Right ventricle myocardium inferior (tissue), 1 donor: ENCODE results near the gene FNDC11. TPM values are rescaled to one million over a fixed set of nuclear protein-coding genes. Genes with fewer than 3 reads are reported as not detected.
A peak's percentile ranks its signal among the peaks of the same experiment; 100 is the strongest.
"Not testable (repeated sequence)": the region's sequence is repeated elsewhere in the genome, so short reads cannot be mapped to it uniquely, and the experiment has no call there.

ENCODE experiments used
- ATAC-seq: fragments of 200-7000 bp; cut with Tn5 transposase; one replicate; pipeline ENCODE4 v1.9.1; 2020; ENCODE audit warnings: mild to moderate bottlenecking, moderate library complexity
- DNase-seq: peaks from one replicate; pipeline ENCODE4 v3.0.0; 2021; ENCODE audit errors: missing footprints
- intact Hi-C: fragments of 100-400 bp; cut with DNase I; formaldehyde crosslinking; loops from one replicate; pipeline ENCODE4 v1.11.0; 2022
- long read RNA-seq: library from polyadenylated mRNA; unstranded; transcript quantifications from one replicate; pipeline ENCODE4 v2.0.0, GENCODE V29; 2021
- total RNA-seq: library from RNA; stranded (reverse); fragmentation: NEBNext Ultra II Directional; extraction: Animal tissue kit (Norgen Biotek cat#: 25700); gene quantifications from one replicate; pipeline ENCODE4 v1.2.1, GENCODE V29; 2021
- donor health status: DM: no; HTN: yes; CAD: no; lungs with severe emphysema.

FNDC11 gene
- total RNA-seq, result 0.16 TPM
- long read RNA-seq, result 0 reads

GRCh38 chr20:63553933-63554290 is at the start of gene FNDC11:
Gene FNDC11, plus strand, starts transcription at chr20:63554159. Its CDS starts 1,505 bp downstream, at chr20:63555664.
- peak; percentile 49 for ATAC-seq
- intact Hi-C loops, result no loop called here

GRCh38 chr20:63504642-63505041 is 49.3 kb upstream of the FNDC11 start:
- DNase-seq, result no peak
- no peak for ATAC-seq

More at GRCh38 chr20:63553933-63554290, at the start of gene FNDC11:
- no peak for DNase-seq

GRCh38 chr20:63505281-63505680 is 48.7 kb upstream of the FNDC11 start:
- intact Hi-C loops, result no loop called here
- no peak for ATAC-seq
- DNase-seq, result peak; percentile 53

More at GRCh38 chr20:63504642-63505041, 49.3 kb upstream of the FNDC11 start:
- intact Hi-C loops, result no loop called here

- peak; percentile 21 for DNase-seq
These were observed 48.2 kb upstream of the FNDC11 start for GRCh38 chr20:63505723-63506122.

GRCh38 chr20:63507083-63507743 is 46.7 kb upstream of the FNDC11 start:
- intact Hi-C loops, result no loop called here
- DNase-seq (peak; percentile 27), ATAC-seq (no peak)

More at GRCh38 chr20:63505723-63506122, 48.2 kb upstream of the FNDC11 start:
- intact Hi-C loops, result no loop called here
- ATAC-seq, result no peak

- DNase-seq (peak; percentile 40), ATAC-seq (no peak)
- intact Hi-C loops, result no loop called here
These were observed 45.7 kb upstream of the FNDC11 start for GRCh38 chr20:63508072-63508768.

- ATAC-seq (peak; percentile 51), DNase-seq (no peak)
- intact Hi-C loops, result no loop called here
These were observed 44.8 kb upstream of the FNDC11 start for GRCh38 chr20:63509088-63509564.

GRCh38 chr20:63513207-63513606 is 40.8 kb upstream of the FNDC11 start:
- ATAC-seq (no peak), DNase-seq (no peak)
- intact Hi-C loops, result no loop called here

- intact Hi-C loops, ATAC-seq, DNase-seq: not testable (repeated sequence)
These were observed 39.4 kb upstream of the FNDC11 start for GRCh38 chr20:63514520-63514919.

- ATAC-seq, result no peak
- intact Hi-C loops, result no loop called here
- DNase-seq, result peak; percentile 63
These were observed 36.3 kb upstream of the FNDC11 start for GRCh38 chr20:63517376-63518309.

GRCh38 chr20:63518351-63518861 is 35.6 kb upstream of the FNDC11 start:
- intact Hi-C loops, result no loop called here
- ATAC-seq, result no peak
- peak; percentile 66 for DNase-seq

- no peak for ATAC-seq
- intact Hi-C loops, result no loop called here
- peak; percentile 62 for DNase-seq
These were observed 34.9 kb upstream of the FNDC11 start for GRCh38 chr20:63518946-63519667.

GRCh38 chr20:63519668-63520503 is 34.1 kb upstream of the FNDC11 start:
- intact Hi-C loops, result loop anchor here (1.0 to 2.0 kb wide), 2 partner anchors 24 to 77 kb away; no protein-coding TSS in a partner anchor
- DNase-seq (peak; percentile 81), ATAC-seq (peak; percentile 71)

- intact Hi-C loops, result loop anchor here (1.0 to 2.0 kb wide), 2 partner anchors 24 to 78 kb away; no protein-coding TSS in a partner anchor
These were observed 33.4 kb upstream of the FNDC11 start, which contains the start of gene PPDPF for GRCh38 chr20:63520504-63520933. Gene PPDPF, plus strand, starts transcription at chr20:63520765. Its CDS starts 544 bp downstream, at chr20:63521309.

GRCh38 chr20:63520934-63521601 is 32.9 kb upstream of the FNDC11 start:
- intact Hi-C loops, result loop anchor here (1.0 to 2.0 kb wide), 2 partner anchors 25 to 78 kb away; no protein-coding TSS in a partner anchor
- ATAC-seq (peak; percentile 56), DNase-seq (peak; percentile 88)

More at GRCh38 chr20:63520504-63520933, 33.4 kb upstream of the FNDC11 start, which contains the start of gene PPDPF:
- peak; percentile 93 for ATAC-seq
- DNase-seq, result peak; percentile 95

- intact Hi-C loops, result loop anchor here (2.0 kb wide), 1 partner anchor 79 kb away; no protein-coding TSS in a partner anchor
- DNase-seq (no peak), ATAC-seq (no peak)
These were observed 32.4 kb upstream of the FNDC11 start for GRCh38 chr20:63521602-63522001.
